GM15510 (cell line): ENCODE data around the gene MANEAL.

Source experiments
- POLR2A ChIP-seq: IDR thresholded peaks from 3 replicates; pipeline ENCODE4 v1.6.1; 2011; ENCODE audit warnings: borderline replicate concordance; ENCODE audit not compliant: insufficient read length; ENCODE audit errors: extremely low read depth

The MANEAL gene

DNA sequence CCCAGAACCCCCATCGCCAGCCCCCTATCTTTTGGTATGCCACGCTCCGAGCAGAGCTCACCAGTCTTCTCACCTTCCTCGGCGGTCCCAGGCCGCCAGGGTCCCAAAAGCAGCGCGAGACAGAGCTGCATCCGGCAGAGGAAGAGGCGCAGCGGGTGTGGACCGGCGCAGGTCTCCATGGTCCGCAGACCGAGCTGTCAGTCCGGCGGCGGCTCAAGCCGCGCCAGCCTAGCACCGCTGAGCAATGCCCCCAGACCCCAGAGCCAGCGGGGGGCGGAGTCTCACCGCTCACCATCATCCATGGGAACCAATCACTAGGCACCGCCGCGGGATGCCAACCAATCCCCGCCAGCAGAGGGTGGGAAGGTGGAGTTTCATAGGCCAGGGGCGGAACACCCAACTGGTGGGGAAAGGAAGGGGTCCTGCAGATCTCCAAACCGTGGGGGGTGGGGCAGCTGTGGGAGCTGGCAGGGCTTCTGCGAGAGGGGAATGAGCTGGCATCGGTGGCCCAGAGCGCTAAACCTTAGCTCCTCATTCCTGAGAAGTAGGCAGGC is 28.7 kb upstream of the MANEAL start, which contains the start of gene EPHA10:
Gene EPHA10 (minus strand): TSS at position 233 of the 554 bp plus-strand sequence. CDS start 54 bp downstream, at position 179.
- no peak for TF ChIP-seq POLR2A

DNA sequence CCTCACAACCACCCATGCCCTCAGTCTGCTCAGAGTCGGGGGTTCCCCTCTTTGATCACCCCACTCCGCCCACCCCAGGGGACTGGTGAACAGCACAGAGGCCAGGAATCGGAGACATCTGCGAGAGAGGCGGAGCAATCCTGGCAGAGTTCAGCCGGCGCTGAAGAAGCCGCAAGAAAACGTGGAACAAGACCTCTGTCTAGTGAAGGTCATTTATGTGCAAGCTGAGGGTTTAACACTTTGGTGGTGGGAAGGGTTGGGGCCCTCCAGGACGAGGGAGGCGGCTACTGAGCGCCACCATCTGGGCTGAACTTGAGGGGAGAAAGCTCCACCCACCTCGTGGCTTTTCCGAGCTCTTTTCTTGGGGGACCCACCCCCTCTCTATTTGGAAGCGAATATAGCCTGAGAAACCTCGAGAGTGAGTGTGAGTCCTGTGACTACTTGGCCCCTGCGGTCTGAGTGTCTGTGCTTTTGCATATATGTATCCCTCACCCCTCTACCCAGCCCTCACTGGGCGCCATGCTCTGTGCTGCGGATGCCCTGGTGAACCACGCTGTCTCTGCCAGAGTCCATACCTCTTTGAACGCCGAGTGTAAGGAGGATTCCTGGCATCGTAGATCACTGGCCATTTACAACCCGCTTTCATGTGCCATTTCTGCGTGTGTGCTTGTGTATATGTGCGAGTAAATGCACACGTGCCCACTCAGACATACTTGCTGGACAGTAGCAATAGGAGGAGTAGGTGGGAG is 27.6 kb upstream of the MANEAL start:
- no peak for TF ChIP-seq POLR2A

DNA sequence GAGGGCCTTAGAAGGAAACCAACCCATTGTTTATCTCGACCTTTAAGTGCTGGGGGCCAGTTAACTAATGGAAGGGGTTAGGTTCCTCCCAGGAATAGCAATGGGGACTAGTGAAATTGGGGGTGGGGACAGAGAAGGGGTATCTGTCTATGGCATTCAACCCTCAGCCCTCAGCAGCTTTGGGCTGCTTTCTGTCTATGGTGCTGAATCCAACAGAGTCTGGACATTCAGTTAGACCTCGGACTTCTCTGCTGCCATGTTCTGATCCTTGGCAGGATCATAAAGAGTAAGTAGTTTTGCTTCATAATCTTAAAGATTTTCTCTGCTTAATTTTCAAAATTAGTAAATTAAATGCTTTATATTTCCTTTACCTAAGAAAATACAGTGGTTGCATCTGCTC is 26.2 kb upstream of the MANEAL start:
- TF ChIP-seq POLR2A: no peak

DNA sequence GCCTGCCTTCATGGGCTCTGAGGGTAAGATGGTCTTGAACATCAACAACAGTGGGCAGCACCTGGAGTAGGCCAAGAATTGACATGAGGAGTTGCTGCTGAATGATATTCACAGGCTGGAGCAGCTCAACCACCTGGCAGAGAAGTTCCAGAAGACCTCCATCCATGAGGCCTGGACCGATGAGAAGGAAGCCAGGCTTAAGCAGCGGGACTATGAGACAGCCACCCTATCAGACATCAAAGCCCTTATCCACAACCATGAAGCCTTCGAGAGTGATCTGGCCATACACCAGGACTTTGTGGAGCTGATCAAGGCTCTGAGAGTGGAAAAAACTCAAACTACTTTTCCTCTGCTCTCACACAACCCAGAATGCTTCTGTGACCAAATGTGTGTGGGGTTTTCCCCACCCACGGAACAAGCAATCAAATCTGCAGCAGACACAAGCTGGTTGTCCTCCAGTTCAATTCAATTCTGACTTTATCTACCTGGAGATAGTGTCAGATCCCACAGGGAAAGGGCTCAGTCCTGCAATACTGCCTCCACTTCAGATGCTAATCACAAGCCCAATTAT is 16.6 kb upstream of the MANEAL start:
- TF ChIP-seq POLR2A: no peak

DNA sequence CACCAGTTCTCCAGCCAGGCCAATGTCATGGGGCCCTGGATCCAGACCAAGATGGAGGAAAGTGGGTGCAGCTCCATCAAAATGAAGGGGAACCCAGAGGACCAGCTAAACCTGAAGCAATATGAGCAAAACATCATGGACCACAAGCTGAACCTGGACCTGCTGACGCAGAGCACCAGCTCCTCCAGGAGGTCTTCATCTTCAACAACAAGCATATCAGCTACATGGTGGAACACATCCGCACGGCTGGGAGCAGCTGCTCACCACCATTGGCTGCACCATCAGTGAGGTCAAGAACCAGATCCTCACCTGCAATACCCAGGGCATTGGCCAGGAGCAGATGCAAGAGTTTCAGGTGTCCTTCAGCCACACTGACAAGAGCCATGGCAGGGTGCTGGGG is 15.0 kb upstream of the MANEAL start:
- TF ChIP-seq POLR2A: no peak

DNA sequence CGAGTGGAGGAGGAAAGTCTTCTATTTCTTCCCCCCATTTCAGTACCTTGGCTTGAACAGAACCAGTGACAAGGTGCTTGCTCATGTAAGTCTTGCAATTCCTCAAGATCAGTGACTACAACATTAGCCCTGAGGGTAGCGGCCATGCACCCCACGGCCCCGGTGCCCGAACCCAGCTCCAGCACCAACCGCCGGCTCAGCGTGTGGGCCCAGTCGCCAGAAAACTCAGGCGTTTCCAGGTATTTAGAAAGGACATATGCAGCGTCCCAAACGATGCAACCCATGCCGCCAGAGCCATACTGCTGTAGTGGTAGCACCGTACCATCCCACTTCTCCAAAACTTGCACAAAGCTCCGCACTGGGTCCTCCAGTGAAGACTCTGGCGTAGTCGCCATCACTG is 11.2 kb upstream of the MANEAL start:
- no peak for TF ChIP-seq POLR2A

DNA sequence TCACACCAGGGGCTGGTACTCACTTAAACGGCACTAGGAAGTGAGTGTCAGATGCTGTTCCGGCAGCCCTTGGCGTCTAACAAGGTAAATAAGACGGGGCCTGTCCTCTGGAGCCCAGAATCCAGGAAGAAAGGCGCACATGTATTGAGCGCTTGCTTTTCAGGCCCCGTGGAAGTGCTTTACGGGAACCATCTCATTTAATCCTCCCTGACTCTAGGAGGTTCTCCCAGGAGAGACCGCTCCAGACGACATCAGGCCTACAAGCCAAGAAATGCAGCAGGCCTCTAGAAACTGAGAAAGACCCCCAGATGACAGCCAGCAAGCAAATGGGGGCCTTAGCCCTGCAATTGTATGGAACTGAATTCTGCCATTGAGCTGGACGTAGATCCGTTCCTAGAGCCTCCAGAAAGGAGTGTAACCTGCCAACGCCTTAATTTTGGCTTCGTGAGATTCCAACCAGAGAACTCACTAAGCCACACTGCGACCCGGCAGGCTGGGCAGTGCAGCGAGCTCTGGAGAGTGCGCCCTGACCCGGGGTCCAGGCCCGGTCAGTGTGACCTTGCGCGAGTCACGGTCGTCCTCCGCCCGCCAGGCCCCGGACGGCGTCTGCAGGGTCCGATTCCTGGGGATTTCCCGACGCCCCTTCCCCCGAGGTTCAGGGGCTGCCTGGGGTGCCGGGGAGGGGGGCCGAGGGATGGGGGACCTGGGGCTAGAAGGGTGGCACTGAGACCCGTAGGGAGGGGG is 532 bp upstream of the MANEAL start:
- TF ChIP-seq POLR2A: no peak

DNA sequence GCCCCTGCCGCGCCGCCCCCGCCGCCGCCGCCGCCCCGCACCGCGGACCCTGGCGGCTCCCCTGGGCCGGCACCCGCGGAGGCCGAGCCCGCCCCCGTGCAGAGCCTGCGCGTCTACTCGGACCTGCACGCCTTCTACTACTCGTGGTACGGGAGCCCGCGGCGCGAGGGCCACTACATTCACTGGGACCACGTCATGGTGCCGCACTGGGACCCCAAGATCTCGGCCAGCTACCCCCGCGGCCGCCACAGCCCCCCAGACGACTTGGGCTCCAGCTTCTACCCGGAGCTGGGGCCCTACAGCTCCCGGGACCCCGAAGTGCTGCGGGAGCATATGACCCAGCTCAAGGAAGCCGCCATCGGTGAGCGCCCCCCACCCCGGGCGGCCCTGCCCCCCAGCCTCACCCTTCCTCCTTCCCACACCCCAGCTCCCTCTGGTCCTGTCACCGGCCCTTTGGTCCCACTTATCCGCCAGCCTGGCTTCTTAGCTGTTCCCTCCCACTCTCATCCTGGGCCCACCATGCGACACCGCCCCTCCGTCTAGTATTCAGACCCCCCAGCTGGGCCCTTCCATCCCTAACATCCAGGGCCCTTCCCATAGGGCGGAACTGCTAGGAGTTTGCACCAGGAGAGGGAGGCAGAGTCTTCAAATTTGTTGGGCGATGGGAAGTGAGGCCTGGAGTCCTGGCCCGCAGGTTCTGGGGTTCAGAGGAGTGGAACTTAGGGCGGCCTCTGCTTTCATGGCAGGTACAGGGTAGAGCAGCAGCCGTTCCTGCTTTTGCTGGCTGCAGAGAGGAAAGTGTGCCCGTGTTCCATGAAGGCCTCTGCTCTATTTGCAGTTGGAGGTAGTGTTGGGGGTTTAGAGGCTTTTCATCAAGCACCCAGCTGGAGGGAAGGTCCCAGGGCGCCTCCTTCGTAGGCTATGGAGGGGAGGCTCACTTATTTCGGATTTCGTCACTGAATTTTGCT is 1.0 kb downstream of the MANEAL start:
- TF ChIP-seq POLR2A: no peak

DNA sequence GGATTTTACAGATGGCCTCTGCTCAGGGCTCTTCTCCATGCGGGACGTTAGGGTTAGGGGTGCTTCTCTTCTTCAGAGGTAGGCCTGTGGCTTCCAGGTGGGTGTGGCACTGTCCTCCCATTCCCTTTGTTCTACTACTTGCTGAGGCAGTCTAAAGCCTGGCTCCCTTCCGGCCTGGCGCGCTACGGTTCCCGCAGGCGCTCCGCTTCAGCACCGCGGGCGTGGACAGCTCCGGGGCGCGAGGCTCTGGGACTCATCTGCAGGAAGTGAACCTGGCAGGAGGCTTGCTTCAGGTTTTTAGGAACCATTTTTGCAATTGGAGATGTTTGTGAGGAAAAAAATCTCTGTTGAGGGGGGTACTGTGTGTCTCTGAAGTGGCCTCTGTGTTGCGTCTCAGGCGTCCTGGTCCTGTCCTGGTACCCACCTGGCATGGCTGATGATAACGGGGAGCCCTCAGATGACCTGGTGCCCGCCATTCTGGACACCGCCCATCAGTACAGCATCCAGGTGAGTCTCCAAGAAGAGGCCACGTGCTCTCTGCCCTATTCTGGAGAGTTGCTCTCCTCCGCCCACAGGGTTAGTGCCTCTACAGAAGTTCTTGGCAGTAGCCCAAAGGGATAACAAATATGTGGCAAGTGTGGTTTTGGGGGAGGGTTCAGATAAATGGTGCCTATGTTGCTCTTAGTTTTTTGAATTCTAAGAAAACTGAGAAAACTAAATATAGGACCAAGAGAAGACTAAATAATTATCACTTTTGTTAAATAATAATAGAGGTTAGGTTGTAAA is 1.9 kb downstream of the MANEAL start:
- TF ChIP-seq POLR2A: no peak

DNA sequence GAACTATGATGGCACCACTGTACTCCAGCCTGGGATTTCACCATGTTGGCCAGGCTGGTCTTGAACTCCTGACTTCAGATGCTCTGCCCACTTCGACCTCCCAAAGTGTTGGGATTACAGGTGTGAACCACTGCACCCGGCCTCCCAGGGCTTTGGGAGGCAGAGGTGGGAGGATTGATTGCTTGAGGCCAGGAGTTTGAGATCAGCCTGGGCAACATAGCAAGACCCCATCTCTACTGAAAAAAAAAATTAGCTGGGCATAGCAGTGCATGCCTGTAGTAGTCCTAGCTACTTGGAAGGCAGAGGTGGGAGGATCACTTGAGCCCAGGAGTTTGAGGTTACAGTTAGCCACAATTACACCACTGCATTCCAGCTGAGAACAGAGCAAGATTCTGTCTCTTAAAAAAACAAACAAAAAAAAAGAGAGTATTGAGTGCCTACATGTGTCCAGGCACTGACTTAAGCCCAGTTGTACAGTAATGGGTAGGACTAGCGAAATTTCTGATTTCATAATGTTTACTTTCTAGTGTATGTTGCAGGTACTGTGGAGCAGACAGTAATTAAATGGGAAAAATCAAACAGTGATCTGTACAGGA is 4.2 kb downstream of the MANEAL start:
- no peak for TF ChIP-seq POLR2A

DNA sequence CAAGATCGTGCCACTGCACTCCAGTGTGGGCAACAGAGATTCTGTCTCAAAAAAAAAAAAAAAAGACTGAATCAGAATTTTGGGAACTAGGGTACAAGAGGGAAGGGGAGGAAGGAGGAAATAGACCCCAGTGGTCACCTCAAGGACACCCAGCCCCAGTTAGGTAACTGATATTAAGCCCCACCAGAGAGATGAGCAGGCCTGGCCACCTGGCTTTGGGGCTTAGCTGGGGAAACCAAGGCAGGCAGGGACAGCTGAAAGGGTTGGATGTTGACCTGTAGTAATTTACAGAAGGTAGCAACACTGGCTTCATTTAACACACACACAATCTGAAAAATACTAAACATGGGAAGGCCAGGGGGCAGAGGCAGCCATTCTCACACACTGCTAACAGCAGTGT is 8.8 kb downstream of the MANEAL start:
- TF ChIP-seq POLR2A: no peak

DNA sequence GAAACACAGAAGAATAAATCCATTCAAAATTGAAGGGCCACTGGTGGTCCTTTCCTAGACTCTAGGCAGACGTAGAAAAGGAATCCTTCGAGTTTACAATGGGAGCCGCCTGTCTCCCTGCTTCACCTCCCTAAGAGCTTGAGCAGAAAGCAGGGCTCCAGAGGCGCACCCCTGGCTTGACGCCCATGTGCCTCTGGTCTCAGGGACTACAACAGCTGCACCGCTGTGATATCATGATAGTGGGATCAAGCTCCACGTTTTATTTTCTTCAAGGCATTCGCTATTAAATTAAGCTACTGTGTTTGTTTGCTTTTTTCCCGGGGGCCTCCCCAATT is 13.5 kb downstream of the MANEAL start:
- TF ChIP-seq POLR2A: no peak
